ENCODE measurements around the gene MGAT4A. TPM values are rescaled to one million over a fixed set of nuclear protein-coding genes. Genes with fewer than 3 reads are reported as not detected.

Gene MGAT4A
- total RNA-seq, 1 experiment from 2014 or later = 2.7 TPM

DNA sequence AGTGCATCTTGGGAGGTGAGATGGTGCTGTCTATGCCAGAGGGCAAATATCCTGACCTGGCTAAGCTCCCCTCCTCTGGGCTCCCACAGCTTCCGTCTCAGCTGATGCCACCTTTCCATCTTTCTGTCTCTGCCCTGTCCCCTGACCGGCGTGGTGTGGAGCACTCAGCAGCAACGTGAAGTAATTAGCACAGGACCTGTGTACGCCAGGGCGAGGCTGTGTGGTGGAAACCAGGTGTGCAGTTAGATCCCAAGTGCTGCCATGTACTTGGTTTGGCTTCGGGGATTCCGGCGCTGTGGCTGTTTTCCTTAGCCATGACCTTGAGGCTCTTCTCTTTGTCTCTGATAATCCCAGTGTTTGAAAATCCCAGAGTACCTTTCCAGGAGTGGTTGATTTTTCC is 159.1 kb downstream of the MGAT4A start:
- no peak for DNase-seq (ENCODE audit: low read depth)
- in situ Hi-C loops (cut with HindIII; ENCODE audit: low pct_unique_long_range_greater_than_20kb, low sequenced_read_pairs) = no loop called here

DNA sequence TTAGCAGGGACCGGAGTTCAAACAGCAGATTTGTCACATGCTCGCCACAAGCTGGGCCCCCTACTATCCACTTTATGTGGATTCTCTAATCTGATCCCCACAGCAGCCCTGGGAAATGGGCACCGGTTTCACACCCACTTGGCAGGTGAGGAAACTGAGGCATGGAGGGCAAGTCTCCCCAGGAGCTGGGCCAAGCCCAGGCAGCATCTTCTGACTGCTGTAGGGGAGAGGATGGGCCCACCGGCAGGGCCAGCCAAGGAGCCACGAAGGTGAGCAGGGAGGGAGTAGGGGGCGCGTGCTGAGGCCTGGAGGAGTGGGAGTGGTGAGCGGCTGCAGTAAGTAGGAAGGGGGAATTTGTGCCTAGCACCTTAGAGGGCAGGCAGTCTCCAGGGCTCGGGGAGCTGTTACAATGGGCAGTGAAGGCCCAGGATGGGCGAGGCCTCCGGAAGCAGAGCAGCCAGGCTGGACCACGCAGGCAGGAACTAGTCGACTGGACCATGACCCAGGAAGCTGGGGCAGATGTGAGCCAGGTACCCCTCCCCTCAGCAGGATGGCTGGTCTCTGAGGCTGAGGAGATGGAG is 159.7 kb downstream of the MGAT4A start:
- in situ Hi-C loops (cut with HindIII; ENCODE audit: low pct_unique_long_range_greater_than_20kb, low sequenced_read_pairs) = no loop called here

DNA sequence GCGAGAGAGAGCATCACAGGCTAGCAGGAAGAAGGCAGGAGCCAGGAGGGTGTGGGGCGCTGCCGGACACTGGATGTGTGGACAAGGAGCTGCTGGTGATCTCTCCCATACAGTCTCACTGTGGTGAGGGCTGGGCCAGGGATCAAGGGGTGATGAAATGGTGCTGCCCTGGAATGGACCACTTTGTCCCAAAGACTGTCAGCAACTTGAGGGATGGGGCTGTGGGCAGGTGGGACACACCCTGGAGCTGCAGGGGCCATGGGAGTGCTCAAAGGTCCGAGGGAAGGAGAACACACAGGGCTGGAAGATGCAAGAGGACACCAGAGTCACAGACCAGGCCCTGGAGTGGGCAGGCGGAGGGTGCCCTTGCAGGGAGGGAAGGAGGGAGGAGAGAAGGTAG is 160.6 kb downstream of the MGAT4A start:
- in situ Hi-C loops (cut with HindIII; ENCODE audit: low pct_unique_long_range_greater_than_20kb, low sequenced_read_pairs) = no loop called here

More for the DNA sequence above, 159.7 kb downstream of the MGAT4A start:
- no peak for DNase-seq (ENCODE audit: low read depth)

DNA sequence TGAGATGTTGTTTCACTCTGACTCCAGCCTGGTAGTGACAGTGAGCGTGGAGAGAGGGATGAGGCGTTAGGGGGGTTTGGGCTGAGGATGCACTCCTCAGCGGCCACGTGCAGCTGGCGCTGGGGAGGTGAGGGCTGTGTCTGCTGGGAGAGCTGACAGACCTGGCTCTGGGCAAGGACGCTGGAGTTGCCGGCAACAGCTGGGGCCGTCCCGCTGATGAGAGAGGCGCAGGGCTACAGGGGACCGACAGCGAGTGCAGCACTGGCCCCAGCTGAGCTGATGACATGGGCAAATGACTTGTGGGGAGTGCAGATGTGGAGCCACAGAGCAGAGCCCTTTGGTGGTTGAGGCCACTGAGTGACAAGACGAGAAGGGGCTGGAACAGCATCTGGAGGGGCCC is 161.0 kb downstream of the MGAT4A start:
- no peak for DNase-seq (ENCODE audit: low read depth)
- in situ Hi-C loops (cut with HindIII; ENCODE audit: low pct_unique_long_range_greater_than_20kb, low sequenced_read_pairs) = no loop called here

More for the DNA sequence above, 160.6 kb downstream of the MGAT4A start:
- DNase-seq (ENCODE audit: low read depth) = no peak

DNA sequence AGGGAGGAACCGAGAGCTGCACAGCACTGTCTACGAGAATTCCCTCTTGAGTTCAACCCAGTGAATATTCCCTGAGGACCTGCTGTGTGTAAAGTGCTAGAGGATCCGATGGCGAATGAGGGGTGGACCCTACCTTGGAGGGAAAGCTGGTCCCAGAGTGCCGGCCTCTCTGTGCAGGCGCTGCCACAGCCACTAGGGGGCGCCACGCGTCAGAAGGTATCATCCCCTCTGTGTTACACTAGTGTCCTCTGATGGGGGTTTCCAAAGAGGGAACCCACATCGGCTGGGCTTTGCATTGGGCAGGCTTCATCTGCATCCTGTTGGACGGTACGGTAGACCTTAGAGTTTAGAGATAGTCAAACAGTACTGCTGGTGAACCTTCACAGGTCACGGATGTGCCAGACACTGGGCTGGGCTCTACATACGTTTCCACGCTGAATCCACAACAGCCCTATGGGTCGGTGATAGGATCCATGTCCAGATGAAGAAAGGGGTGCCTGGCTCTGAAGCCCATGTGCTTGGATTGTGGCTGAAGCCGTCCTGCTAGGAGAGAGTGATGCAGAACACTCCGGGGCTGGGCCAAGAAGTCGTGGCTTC is 161.6 kb downstream of the MGAT4A start:
- DNase-seq (ENCODE audit: low read depth) = no peak
- in situ Hi-C loops (cut with HindIII; ENCODE audit: low pct_unique_long_range_greater_than_20kb, low sequenced_read_pairs) = no loop called here

Other genes with a start within 250 kb of the MGAT4A start
- gene COA5, start 122.6 kb downstream of the MGAT4A start, total RNA-seq (2014; rRNA removed; shearing (Covaris generic); ENCODE audit: low replicate concordance) = 20.5 and 68.5 TPM in 2 replicates
- 44.9 and 76.3 TPM in 2 replicates for gene UNC50, start 122.5 kb downstream of the MGAT4A start, total RNA-seq (2014; rRNA removed; shearing (Covaris generic); ENCODE audit: low replicate concordance)
- gene CRACDL, start 205.1 kb upstream of the MGAT4A start, total RNA-seq (2014; rRNA removed; shearing (Covaris generic); ENCODE audit: low replicate concordance) = not detected in 2 replicates

Data from Caki2 (cell line).